Hepatocyte (in vitro differentiated cells): ENCODE data around the gene TP53I11. TPM values are rescaled to one million over a fixed set of nuclear protein-coding genes. Genes with fewer than 3 reads are reported as not detected.

Experiments used
- DNase-seq: peaks from one replicate; pipeline ENCODE4 v3.0.0-alpha.2; 2016; ENCODE audit warnings: low spot score
- H2AFZ ChIP-seq: fragments of 200-600 bp; sonication (generic); 2 replicates; pipeline ENCODE4 v1.6.0; 2016; ENCODE audit warnings: antibody characterized with exemption, mild to moderate bottlenecking
- H3K27ac ChIP-seq: fragments of 200-600 bp; sonication (generic); 2 replicates; pipeline ENCODE4 v1.5.1; 2016; ENCODE audit warnings: mild to moderate bottlenecking
- H3K27me3 ChIP-seq: fragments of 200-600 bp; sonication (generic); 2 replicates; pipeline ENCODE4 v1.6.1; 2016
- H3K36me3 ChIP-seq: fragments of 200-600 bp; sonication (generic); replicated peaks from 2 replicates; pipeline ENCODE4 v1.5.1; 2016; ENCODE audit warnings: low read depth; ENCODE audit not compliant: insufficient read depth
- H3K4me1 ChIP-seq: fragments of 200-600 bp; sonication (generic); 2 replicates; pipeline ENCODE4 v1.5.1; 2016; ENCODE audit warnings: mild to moderate bottlenecking, moderate library complexity; ENCODE audit not compliant: insufficient read depth
- H3K4me2 ChIP-seq: fragments of 200-600 bp; sonication (generic); 2 replicates; pipeline ENCODE4 v1.6.0; 2016
- H3K4me3 ChIP-seq: fragments of 200-600 bp; sonication (generic); 2 replicates; pipeline ENCODE4 v1.5.1; 2016; ENCODE audit warnings: mild to moderate bottlenecking
- H3K79me2 ChIP-seq: fragments of 200-600 bp; sonication (generic); 2 replicates; pipeline ENCODE4 v1.6.0; 2017; ENCODE audit warnings: mild to moderate bottlenecking
- H3K9me2 ChIP-seq: fragments of 200-600 bp; sonication (generic); replicated peaks from 2 replicates; pipeline ENCODE4 v1.6.0; 2017; ENCODE audit warnings: mild to moderate bottlenecking; ENCODE audit not compliant: insufficient read depth
- H3K9me3 ChIP-seq: fragments of 200-600 bp; sonication (generic); 2 replicates; pipeline ENCODE4 v1.5.1; 2016; ENCODE audit warnings: low read depth, mild to moderate bottlenecking
- H4K20me1 ChIP-seq: fragments of 200-600 bp; sonication (generic); 2 replicates; pipeline ENCODE4 v1.6.0; 2016; ENCODE audit warnings: mild to moderate bottlenecking; ENCODE audit not compliant: insufficient read depth, poor library complexity, severe bottlenecking
- EZH2 ChIP-seq: fragments of 200-600 bp; sonication (generic); IDR thresholded peaks from 2 replicates; pipeline ENCODE4 v1.6.1; 2016; ENCODE audit warnings: antibody characterized with exemption, mild to moderate bottlenecking, borderline replicate concordance
- EZH2phosphoT487 ChIP-seq: fragments of 200-600 bp; sonication (generic); IDR thresholded peaks from one replicate; pipeline ENCODE4 v1.6.1; 2018; ENCODE audit warnings: antibody characterized with exemption, mild to moderate bottlenecking, low read depth, moderate library complexity; ENCODE audit not compliant: unreplicated experiment, severe bottlenecking
- WGBS: methylation state at CpG from one replicate; pipeline ENCODE4 v1.1.6; 2016; ENCODE audit warnings: low lambda C conversion rate; ENCODE audit errors: missing lambda C conversion rate; 5-methylcytosine and 5-hydroxymethylcytosine counted together
- polyA plus RNA-seq: library from polyadenylated mRNA; unstranded; fragments of >200 nt; fragmentation: Nextera tagmentation; extraction: Ambion mirVana; gene quantifications from 2 replicates; pipeline ENCODE4 v1.2.1, GENCODE V29; 2016
- total RNA-seq: library from RNA; depleted of rRNA; stranded (reverse); fragments of >200 nt; gene quantifications from 2 replicates; pipeline ENCODE4 v1.2.3, GENCODE V29; 2014
- TF ChIP-seq, protein P1 (sequence below): fragments of 200-600 bp; sonication (generic); IDR thresholded peaks from 2 replicates; pipeline ENCODE4 v1.5.1; 2016; ENCODE audit warnings: antibody characterized with exemption, mild to moderate bottlenecking; ENCODE audit not compliant: poor library complexity

Gene TP53I11
- total and polyA plus RNA-seq, 2 experiments from 2014 or later, result 15.4 to 41.8 TPM

DNA sequence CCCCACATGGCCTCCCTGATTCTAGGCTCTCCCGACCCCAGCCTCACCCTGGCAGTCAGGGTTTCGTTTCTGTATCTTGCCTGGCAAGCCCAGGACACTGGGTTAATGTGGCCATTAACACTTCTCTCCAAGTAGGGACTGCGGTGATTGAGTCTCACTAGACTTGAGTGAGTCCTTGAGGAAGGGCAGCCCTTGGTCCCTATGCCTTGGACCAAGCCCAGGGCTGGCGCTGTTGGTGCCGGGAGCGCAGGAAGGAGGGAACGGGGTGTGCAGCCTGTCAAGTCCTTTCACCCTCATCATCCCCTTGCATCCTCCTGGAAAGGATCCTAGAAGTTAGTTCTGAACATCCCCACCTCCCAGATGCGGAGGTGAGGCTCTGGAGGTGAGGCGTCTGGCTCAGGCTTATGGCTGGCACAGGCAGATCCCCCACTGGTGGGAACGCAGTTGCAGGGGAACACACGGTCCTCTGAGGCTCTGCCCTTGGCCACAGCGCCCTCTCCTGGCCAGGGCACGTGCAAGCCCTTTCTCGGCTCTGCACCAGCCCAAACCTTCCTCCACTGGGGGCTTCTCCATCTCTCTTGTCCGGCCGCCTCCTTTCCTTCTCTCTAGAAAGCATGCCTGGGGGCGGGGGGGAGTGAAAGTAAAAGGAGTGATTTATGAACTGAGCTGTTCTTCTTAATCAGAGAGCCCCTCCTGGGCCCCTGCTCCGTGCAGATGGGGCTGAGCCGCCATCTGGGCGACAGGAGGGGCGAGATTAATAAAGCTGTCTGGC lies 56.7 kb downstream of the TP53I11 start:
- Histone ChIP-seq H3K27ac (peak overlapping the region; percentile 28), H3K9me3 (no peaks in the 10 kb centered on the region), H3K79me2 (no peaks in the 10 kb centered on the region), H3K4me1 (peaks cover 11% of the 10 kb centered on the region), H3K9me2 (no peaks in the 10 kb centered on the region), H2AFZ (no peak overlapping the region), H3K4me2 (no peak overlapping the region), H4K20me1 (no peaks in the 10 kb centered on the region), H3K27me3 (no peaks in the 10 kb centered on the region), H3K4me3 (no peak overlapping the region), H3K36me3 (no peaks in the 10 kb centered on the region)
- WGBS, result 39% methylated on average over 21 of the region's 21 CpGs
- TF ChIP-seq, protein P1, sequence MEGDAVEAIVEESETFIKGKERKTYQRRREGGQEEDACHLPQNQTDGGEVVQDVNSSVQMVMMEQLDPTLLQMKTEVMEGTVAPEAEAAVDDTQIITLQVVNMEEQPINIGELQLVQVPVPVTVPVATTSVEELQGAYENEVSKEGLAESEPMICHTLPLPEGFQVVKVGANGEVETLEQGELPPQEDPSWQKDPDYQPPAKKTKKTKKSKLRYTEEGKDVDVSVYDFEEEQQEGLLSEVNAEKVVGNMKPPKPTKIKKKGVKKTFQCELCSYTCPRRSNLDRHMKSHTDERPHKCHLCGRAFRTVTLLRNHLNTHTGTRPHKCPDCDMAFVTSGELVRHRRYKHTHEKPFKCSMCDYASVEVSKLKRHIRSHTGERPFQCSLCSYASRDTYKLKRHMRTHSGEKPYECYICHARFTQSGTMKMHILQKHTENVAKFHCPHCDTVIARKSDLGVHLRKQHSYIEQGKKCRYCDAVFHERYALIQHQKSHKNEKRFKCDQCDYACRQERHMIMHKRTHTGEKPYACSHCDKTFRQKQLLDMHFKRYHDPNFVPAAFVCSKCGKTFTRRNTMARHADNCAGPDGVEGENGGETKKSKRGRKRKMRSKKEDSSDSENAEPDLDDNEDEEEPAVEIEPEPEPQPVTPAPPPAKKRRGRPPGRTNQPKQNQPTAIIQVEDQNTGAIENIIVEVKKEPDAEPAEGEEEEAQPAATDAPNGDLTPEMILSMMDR, result peak; percentile 85
- no peak for TF ChIP-seq EZH2phosphoT487
- peak; percentile 88 for DNase-seq

DNA sequence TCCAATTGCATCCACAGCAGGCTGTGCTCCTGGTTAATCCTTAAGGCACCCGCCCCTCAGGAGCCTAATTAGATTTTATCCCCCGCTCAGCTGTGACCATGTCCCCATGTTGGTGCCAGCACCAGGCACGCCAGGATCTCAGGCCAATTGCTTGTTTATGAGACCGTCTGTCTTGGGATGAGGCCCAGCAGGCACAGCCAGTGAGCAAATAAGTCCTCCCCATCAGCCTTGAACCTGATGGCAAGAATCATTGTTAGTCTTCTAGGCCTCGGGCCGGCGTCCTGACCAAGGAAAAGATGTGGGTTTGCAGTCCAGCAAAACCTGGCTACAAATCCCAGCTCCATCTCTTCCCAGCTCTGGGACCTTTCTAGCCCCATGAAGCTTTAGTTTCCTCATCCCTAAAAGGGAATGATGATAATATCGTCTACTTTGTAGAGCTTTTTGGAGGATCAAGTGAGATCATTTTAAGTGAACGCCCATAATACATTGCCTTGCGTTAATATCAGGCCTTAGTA lies 57.3 kb downstream of the TP53I11 start:
- Histone ChIP-seq H3K9me3 (no peaks in the 10 kb centered on the region), H3K79me2 (no peaks in the 10 kb centered on the region), H3K36me3 (no peaks in the 10 kb centered on the region), H3K27ac (peak overlapping the region; percentile 28), H3K9me2 (no peaks in the 10 kb centered on the region), H4K20me1 (no peaks in the 10 kb centered on the region), H3K4me2 (no peak overlapping the region), H3K4me1 (peaks cover 11% of the 10 kb centered on the region), H2AFZ (no peak overlapping the region), H3K27me3 (no peaks in the 10 kb centered on the region), H3K4me3 (no peak overlapping the region)
- WGBS, result 65% methylated on average over 10 of the region's 10 CpGs
- no peak for DNase-seq
- TF ChIP-seq EZH2, result no peak
- TF ChIP-seq EZH2phosphoT487, result no peak
- TF ChIP-seq, protein P1, result no peak

DNA sequence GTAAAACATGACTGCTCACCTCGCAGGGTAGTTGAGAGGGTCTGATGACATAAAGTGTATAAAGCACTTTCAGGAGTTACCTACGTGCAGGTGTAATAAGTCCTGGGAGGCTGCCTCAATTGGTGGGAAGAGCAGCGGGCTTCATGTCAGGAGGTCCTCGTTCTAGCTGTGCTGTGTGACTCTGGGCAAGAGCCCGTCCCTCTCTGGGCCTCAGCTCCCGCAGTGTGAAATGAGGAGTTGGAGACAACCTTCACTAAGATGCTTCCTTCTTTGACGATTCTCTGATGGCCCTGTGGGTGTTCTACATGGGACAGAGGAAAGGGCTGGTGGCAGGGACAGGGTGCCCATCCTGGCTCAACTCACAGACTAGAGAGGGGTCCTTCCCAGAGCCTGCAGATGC lies 57.8 kb downstream of the TP53I11 start:
- 86% methylated on average over 7 of the region's 7 CpGs for WGBS
- Histone ChIP-seq H3K4me3 (no peak overlapping the region), H3K79me2 (no peaks in the 10 kb centered on the region), H3K4me2 (no peak overlapping the region), H3K9me2 (no peaks in the 10 kb centered on the region), H2AFZ (no peak overlapping the region), H3K27ac (no peak overlapping the region), H3K36me3 (no peaks in the 10 kb centered on the region), H3K9me3 (no peaks in the 10 kb centered on the region), H4K20me1 (no peaks in the 10 kb centered on the region), H3K27me3 (no peaks in the 10 kb centered on the region), H3K4me1 (peaks cover 11% of the 10 kb centered on the region)
- no peak for TF ChIP-seq EZH2phosphoT487
- TF ChIP-seq, protein P1, result no peak
- no peak for TF ChIP-seq EZH2
- DNase-seq, result no peak
